Measurements from ENCODE around the gene POLR2E.
A peak's percentile ranks its signal among the peaks of the same experiment; 100 is the strongest.

The POLR2E gene

GRCh38 chr19:1112268-1113029 lies 17.3 kb upstream of the POLR2E start:
- TF ChIP-seq JUND (IDR thresholded peaks at IDR 0.05; ENCODE audit: low read depth): no peak
- peak; percentile 78 to 93 for DNase-seq (ENCODE audit: low read depth in 1 of 2, low spot score in 1 of 2)
- in situ Hi-C loops (cut with HindIII; ENCODE audit: low pct_unique_long_range_greater_than_20kb, low sequenced_read_pairs): no loop called here

- TF ChIP-seq JUND (IDR thresholded peaks at IDR 0.05; ENCODE audit: low read depth): no peak
- no peak for DNase-seq (ENCODE audit: low read depth in 1 of 2, low spot score in 1 of 2)
- in situ Hi-C loops (cut with HindIII; ENCODE audit: low pct_unique_long_range_greater_than_20kb, low sequenced_read_pairs): no loop called here
These were observed 16.6 kb upstream of the POLR2E start for GRCh38 chr19:1111641-1112267.

GRCh38 chr19:1110809-1111640 lies 15.8 kb upstream of the POLR2E start:
- no peak for TF ChIP-seq JUND (IDR thresholded peaks at IDR 0.05; ENCODE audit: low read depth)
- in situ Hi-C loops (cut with HindIII; ENCODE audit: low pct_unique_long_range_greater_than_20kb, low sequenced_read_pairs): no loop called here
- no peak for DNase-seq (ENCODE audit: low read depth in 1 of 2, low spot score in 1 of 2)

GRCh38 chr19:1109697-1110671 lies 14.8 kb upstream of the POLR2E start:
- no peak for TF ChIP-seq JUND (IDR thresholded peaks at IDR 0.05; ENCODE audit: low read depth)
- DNase-seq (ENCODE audit: low read depth in 1 of 2, low spot score in 1 of 2): no peak
- in situ Hi-C loops (cut with HindIII; ENCODE audit: low pct_unique_long_range_greater_than_20kb, low sequenced_read_pairs): no loop called here

- in situ Hi-C loops (cut with HindIII; ENCODE audit: low pct_unique_long_range_greater_than_20kb, low sequenced_read_pairs): no loop called here
- no peak for DNase-seq (ENCODE audit: low read depth in 1 of 2, low spot score in 1 of 2)
- TF ChIP-seq JUND (IDR thresholded peaks at IDR 0.05; ENCODE audit: low read depth): no peak
These were observed 13.9 kb upstream of the POLR2E start for GRCh38 chr19:1109032-1109551.

- in situ Hi-C loops (cut with HindIII; ENCODE audit: low pct_unique_long_range_greater_than_20kb, low sequenced_read_pairs): no loop called here
- TF ChIP-seq JUND (IDR thresholded peaks at IDR 0.05; ENCODE audit: low read depth): no peak
- DNase-seq (ENCODE audit: low read depth in 1 of 2, low spot score in 1 of 2): no peak
These were observed 13.3 kb upstream of the POLR2E start for GRCh38 chr19:1108291-1109031.

- in situ Hi-C loops (cut with HindIII; ENCODE audit: low pct_unique_long_range_greater_than_20kb, low sequenced_read_pairs): no loop called here
- no peak for DNase-seq (ENCODE audit: low read depth in 1 of 2, low spot score in 1 of 2)
- no peak for TF ChIP-seq JUND (IDR thresholded peaks at IDR 0.05; ENCODE audit: low read depth)
These were observed 12.6 kb upstream of the POLR2E start for GRCh38 chr19:1107661-1108261.

GRCh38 chr19:1106841-1107660 lies 11.9 kb upstream of the POLR2E start:
- in situ Hi-C loops (cut with HindIII; ENCODE audit: low pct_unique_long_range_greater_than_20kb, low sequenced_read_pairs): no loop called here
- peak; percentile 23 to 82 for DNase-seq (ENCODE audit: low read depth in 1 of 2, low spot score in 1 of 2)
- TF ChIP-seq JUND (IDR thresholded peaks at IDR 0.05; ENCODE audit: low read depth): no peak

- in situ Hi-C loops (cut with HindIII; ENCODE audit: low pct_unique_long_range_greater_than_20kb, low sequenced_read_pairs): no loop called here
These were observed 11.0 kb upstream of the POLR2E start for GRCh38 chr19:1105873-1106840.

More at GRCh38 chr19:1105873-1106840, 11.0 kb upstream of the POLR2E start:
- no peak for DNase-seq (ENCODE audit: low read depth in 1 of 2, low spot score in 1 of 2)
- no peak for TF ChIP-seq JUND (IDR thresholded peaks at IDR 0.05; ENCODE audit: low read depth)

Measured in T47D (cell line).